Activated CD4-positive, alpha-beta T cell treated with anti-CD3 and anti-CD28 coated beads for 4 hours (primary cell): ENCODE results near the gene PREX1.
"Not testable (repeated sequence)": the region's sequence is repeated elsewhere in the genome, so short reads cannot be mapped to it uniquely, and the experiment has no call there.

Source experiments
- DNase-seq, 2 donors: peaks; one replicate each; pipeline ENCODE4 v3.0.0-alpha.2; 2020

PREX1 gene

DNA sequence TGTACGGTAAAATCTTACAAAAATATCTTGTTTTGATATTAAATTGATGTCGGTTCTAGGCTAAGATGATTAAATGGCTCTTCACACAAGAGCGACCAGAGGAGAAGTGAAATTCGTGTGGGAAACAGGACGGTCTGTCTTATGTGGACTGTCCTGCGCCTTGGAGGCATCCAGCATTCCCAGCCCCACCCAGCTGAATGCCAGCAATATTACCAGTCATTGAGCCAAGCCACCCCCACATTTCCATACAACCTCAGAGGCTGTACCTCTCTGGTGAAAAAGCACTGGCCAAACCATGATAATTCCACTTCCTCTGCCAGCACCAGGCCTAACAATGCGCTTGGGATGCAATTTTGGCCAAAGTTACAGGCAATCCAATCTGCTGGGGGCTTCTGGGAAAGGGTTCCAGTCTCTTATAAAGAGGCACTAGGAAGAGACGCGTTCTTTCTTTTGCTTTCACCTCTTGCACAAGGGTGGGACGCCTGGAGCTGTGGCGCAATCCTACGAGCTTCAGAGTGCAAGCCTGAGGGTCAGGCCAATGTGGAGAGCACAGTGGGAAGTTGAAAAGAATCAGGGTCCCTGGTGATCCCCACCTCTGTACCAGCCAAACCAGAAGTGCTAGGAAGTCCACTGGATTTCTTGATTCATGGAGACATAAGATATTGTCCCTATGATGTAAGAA is 213.1 kb downstream of the PREX1 start:
- no peak for DNase-seq

DNA sequence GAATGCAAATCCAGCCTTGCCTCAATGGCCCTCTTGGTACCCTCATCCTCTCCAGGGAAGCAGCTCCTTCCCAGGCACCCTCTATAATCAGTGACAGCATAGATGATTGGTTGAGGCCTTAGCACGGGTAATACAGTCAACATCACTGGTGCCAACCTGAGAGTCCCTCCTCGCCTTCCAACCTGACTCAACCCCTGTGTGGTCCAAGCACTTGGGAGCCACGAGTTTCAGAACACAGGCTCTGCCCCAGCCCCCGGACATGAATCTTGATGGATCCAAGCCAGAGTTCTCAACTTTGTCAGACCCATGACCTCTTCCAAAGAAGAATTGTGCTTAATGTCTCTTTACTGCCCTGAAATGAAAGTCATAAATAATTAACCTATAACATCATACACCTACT is 213.9 kb downstream of the PREX1 start:
- DNase-seq, result no peak

DNA sequence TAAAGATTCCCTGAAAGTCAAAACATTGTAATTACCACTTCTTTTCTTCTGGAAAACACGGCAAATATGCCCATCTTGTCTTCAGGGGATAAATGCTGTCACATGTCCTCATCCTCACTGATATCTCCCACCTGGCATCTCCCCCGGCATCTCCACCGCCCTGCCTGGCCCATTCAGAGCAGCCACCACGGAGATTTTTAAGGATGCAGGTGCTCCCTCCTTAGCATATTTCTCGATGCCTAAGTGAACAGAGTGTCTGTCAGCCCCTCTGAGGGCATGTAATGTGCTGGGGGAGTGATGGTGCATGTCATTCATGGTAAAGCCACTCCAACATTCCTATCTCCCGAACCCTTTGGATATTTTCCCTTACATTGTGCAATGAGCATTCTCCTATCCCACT is 215.5 kb downstream of the PREX1 start:
- no peak for DNase-seq

DNA sequence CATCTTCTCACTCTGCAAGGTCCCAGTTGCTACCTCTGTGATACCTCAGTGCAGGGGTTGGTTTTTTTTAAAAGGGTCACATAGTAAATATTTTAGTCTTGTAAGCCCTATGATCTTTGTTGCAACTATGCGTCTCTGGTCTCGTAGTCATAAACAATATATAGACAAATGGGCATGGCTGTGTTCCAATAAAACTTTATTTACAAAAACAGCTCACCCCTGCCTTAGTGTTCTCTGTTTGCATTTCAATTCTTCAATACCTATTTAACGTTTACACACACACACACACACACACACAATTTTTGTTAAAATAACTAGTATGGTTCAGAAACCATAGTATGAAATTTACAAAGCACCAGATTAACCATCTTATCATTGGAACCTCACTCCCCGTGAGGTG is 216.8 kb downstream of the PREX1 start:
- no peak for DNase-seq

DNA sequence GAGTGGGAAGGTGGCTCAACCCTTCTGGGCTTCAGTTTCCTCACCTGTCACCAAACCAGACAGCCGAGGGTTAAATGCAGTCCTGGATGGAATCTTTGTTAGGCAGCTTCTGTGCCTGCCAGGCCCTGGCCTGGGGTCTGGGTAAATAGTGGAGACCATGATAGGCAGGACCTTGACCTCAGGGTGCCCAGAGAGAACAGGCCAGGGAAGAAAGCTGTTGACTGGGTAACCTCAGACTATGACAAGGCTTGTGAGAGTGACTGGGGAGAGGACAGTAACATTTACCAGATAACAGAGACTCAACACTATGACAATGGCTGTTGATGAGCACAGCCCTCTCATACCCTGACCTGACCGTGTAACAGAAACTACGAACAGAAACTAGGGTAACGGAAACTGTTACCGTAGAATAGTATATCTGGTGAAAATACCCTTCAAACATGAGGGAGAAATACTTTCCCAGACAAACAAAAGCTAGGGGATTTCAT is 218.3 kb downstream of the PREX1 start:
- no peak for DNase-seq

DNA sequence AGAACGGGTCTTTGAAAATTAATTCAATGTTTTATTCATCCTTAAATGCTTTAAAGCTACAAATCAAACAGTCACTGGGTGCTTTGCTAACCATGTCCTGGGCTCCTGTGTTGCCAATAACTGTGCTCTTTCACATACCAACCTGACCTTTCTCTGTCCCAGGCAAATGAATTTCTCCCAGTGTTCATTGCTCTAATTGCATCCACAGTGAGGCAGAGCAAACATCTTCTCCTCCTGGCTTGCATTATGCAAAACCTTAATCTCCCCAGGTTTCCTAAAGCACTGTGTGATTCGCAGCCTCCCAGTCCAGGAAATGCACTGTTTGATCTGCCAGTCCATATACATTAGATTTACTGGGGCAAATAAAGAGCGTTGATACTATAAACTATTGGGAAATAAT is 219.0 kb downstream of the PREX1 start:
- DNase-seq, result no peak

DNA sequence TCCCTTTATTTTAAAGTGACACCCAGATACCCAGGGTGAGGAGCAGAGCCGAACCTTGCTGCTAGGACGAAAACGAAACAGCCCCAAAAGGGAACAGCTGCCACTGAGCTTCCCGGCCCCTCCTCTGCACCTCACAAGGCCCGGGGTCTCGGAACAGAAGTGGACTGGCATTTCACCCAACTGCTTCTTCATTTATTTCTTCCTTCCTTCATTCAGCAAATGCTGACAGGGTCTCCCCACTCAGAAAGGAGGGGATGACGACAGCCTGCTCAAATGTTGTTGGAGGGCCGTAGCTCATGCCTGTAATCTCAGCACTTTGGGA is 220.3 kb downstream of the PREX1 start:
- DNase-seq, result no peak

DNA sequence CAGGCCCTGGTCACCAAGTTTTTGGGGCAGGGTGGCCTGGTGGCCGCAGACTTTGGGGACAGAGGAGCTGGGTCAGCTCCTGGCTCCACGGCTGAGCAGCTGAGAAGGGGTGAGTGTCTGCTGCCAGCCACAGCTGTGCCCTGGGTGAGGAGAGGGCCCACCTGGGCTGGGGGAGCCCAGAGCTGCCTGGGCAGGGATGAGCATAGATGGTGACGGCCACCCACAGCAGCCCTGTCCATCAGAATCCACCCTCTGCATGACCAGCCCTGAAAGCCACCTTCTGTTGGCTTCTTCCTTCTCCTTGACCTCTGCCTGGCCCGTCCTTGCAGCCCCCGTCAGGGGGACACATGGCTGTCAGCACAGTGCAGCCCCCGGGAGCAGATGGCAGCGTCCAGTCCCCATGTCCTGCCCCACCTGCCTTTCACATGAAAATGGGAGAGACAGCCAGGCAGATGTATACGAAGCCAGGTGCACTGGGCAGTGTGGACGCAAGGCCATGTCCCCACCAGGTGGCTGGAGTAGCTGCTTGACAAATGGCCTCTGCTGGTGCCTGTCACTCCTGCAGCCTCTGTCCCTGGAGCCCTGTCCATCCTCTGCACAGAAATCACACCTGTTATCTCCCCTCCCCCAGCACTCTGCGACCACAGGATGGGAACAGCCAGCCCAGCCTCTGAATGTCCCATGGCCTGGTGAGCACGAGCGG is 220.8 kb downstream of the PREX1 start:
- no peak for DNase-seq

DNA sequence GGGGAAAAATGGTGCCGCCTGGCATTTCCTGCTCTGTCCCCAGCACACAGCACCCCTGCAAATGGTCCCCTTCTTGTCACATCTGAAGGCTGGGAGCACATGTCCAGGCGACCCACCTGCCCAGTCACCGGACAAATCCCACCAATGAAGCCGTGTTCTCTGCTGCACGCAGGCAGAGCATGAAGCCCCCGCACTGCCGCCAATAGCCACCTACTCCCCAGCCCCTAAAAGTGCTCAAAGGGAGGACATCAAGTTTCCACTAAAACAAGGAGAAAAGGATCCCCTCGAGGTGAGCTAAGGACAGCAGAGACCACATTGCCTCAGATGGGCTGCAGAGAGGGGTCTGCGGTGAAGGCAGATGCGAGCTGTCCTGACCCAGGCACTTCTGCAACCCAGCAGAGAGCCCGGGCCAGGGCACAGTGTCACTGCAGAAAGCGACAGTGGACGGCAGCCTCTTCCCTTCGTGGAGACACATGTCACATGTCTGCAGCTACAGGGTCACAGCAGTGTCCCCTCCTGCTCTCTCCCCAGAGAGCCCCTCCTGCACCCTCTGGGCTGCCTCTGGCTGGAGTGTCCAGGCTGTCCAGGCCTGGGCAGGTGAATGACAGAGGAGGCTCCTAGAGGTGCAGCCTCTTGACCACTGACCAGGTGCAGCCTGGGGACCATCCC is 221.5 kb downstream of the PREX1 start:
- no peak for DNase-seq

DNA sequence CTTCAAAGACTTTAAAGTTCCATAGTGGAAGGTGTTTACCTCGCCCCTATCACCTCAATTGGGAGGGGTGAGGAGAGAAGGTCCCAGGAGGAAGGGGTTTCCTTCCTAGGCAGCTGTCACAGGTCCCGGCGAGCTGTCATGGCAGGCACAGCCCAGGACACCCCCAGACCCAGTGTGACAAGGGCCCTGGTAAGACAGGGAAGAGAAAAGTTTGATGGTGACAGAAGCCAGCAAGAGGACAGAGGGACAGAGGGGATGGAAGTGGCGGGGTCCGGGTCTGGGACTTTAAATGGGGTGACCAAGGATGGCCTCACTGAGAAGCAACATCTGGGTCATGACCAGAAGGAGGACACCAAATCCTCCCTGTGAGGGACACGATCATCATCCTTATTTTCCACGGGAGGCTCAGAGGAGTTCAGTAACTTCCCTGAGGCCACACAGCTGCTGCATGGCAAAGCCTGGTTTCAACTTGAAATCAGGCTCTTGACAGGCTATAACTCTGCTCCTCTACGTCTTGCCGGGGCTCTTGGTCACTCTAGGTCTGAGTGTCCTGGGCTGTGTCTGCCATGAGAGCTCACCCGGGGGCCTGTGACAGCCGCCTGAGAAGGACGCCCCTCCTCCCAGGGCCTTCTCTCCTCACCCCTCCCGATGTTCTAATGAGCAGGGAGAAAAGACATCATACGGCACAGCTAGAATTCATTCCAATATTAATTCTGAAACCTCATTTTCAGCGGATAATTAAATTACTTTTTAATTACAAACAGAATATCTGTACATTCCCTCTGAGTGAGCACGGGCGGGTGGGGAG is 222.2 kb downstream of the PREX1 start:
- DNase-seq, result no peak

DNA sequence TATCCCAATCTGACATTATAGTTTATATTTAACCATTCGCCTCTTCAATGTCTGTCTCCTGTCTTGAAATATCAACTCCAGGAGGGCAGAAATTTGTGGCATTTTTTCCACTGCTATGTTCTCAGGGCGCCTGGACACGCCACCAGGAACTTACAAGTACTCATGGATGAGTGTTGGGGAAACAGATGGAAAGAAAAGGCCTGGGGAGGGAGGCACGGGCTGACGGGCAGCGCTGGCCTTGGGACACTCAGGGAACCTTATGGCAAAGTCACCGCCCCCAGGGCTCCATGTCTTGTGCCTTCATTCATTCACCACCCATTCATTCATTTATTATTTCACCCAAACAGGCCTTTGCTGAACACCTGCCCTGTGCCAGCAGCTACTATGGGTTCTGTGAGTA is 222.9 kb downstream of the PREX1 start:
- no peak for DNase-seq

DNA sequence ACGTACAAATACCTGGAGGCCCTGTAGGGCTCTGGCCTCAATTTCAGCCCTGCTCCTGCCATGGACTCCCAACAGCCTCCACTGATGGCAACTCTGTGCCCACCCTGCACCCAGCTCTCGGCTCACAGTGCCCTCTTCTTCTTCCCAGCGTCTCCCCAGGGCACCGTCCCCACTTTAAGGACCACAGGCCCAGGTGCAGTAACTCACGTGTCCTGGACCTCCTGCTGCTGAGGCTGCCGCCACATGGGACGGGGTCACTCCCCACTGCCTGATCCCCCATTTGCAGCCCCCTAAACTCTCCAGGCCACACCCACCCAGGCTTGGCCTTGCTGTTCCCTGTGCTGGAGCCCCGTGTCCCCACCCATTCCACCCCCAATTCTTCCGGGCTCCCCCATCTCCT is 223.4 kb downstream of the PREX1 start:
- no peak for DNase-seq

DNA sequence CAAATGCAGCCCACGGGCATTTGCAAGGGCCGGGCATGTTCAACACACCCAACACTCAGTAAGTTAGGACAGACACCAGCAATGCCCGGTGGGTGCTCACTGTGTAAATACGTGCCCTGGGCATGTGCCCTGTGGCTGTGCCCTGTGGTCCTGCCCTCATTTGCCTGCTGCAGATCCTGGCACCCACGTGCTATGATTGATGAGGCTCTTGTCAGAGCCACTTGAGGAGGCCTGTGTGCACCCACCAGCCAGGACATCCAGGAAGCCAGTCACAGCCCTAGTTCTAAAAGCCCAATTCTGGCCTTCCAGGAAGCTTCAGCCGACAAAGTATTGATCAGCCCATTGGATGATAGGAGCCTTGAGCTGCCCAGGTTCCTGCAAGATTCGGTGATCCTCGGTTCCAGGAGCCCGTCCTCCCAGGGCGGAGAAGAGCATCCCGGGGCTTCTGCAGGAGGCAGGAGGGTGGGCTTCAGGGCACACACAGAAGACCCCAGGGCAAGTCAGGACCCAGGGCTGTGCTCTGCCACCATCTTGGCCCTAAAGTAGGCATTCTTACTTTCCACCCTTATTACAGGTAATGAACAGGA is 223.9 kb downstream of the PREX1 start:
- no peak for DNase-seq

DNA sequence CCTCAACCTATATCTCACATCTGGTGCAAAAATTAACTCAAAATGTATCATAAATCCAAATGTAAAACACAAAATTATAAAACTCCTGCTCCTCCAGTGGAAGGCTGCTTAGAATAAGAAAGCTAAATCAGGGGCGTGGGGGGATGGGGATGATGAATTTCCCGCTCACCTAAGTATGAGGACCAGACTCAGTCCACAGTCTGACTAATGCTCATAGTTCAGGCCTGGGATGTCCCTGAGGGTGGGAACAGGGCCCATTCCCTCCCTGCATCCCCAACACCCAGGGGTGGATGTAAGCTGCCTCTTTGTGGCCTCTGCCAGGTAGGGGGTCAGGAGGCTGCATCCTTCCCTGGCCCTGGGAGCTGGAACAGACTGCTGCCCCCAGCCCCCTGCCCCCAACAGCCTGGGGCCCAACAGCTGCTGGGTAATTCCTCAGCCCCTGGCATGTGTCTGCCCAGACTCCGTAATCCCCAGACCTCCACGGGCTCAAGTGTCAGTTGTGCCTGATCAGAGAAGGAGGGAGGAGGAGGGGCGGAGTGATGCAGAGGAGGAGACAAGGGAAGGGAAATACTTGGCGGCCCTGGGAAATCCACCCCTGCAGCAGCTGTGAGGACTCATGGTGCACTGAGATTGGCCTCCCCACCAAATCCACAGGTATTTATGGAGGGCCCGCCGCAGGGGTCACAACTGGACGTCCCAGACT is 224.5 kb downstream of the PREX1 start:
- DNase-seq, result no peak

DNA sequence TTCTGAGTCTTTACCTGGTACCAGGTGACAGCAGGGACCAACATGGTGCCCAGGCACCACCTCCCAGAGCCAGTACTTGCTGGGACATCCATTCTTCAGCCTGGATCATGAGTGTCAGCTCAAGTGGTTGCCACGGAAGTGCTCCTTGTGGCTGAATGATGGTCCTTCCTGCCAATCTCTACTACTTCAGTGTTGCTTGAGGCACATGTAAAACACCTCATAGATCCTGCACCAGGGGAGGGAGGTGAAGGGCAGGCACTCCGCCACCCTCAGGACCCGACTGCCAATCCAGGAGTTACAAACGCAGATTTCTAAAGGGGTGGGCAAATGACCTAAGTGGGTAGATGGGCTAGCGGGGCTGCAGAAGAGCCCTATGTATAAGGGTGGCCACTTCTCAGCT is 226.0 kb downstream of the PREX1 start:
- DNase-seq, result no peak

DNA sequence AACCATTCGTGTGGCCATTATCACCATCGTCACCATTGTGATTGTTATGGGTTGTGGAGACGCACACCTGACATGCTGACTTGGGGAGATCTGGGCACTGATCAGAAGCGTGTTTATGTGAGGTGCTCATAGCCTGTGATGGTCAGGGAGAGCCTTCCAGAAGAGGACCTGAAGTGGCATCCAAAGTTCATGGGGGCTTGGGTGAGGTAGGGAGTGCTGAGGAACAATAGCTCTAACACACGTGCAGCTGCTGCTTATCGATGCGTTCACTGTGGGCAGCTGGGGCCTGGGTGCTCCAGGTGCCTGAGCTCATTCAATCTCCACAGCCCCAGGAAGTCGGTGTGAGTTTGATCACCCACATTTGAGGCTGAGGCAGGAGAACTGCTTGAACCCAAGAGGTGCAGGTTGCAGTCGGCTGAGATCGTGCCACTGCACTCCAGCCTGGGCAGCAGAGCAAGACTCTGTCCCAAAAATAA is 227.3 kb downstream of the PREX1 start:
- no peak for DNase-seq

DNA sequence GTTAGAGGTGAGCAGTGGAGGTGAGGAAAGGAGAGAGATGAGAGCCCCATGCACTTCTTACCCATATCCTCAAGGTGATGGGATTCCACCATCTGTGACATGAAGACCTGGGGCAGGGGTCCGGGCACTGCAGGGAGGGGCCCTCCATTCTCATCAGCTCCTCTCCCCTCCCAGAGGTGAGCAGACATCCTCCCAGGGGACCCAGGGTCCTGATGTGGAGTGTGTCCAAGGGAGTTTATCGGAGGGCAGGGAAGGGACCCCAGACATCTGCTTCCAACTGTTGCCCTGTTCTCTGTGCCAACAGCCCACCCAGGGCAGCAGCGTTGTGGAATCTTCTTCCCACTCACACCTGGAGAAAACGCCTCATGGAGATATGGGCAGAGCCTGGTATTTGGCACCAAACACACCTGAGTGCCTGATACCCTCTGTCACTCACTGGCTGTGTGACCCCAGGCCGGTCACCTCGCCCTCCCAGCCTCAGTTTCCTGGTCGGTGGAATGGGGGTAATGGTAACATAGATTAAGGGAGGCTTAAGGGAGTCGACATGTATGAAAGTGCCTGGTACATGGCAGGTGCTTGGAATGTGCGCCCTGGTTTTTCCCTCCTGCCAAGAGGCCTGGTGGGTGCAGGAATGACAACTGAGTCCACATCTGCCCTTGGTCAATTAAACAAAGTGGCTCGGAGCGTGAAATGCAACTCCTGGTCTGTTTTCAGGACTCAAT is 227.9 kb downstream of the PREX1 start:
- DNase-seq, result no peak

DNA sequence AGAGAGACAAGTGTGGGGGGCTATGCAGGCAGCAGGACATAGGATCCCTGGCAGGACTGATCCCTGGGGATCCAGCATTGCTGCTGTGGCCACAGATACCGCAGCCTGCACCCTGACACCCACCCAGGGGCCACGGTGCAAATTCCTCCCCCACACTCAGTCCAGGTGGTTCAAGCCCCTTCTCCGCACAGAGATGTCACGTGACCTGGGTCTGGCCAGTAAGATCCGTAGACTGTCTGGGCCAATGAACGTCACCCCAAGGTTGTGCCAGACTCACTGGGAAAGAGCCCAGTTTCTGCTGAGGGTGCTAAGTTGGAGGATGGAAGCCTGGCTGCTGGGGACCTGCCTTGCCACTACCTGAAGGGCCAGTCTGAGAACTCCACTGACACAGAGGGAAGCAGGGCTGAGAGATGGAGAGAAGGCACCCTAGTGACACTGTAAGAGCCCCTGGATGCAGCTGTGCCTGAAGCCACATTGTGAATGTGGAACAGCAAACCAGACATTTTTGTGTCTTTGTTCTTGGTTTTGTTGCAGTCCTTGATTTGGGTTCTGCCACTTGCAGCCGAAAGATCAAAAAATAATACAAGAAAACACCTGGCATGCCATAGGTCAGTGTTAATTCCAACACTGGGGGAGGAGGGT is 228.6 kb downstream of the PREX1 start:
- DNase-seq, result no peak

DNA sequence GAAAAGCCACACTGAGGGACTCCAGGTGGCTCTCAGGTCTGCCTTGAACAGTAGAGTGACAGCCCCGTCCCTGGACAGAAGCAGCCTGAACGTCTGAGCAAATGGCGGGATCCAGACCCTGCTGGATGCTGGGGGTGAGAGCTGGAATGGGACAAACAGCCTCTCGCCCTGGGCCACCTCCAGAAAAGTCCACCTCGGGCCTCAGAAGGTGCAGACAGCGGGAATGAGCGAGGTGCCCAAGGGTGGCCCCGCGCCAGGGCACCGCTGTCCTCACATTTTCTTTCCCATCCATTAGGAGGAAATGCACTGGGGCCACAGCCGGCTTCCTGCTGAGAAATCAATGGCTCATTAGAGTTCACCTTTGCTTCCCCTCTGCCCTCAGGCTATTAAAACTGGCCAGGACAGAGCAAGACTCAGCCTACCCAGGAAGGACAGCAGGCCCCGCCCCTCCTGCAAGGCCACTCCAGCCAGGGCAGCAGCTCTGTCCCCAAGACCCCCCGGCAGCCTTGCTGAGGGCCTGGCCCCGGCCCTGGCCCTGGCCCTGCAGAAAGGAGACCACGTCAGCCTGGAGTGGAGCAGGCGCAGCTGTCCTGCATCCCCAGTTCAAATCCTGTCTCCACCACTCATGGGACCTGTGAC is 229.4 kb downstream of the PREX1 start:
- not testable (repeated sequence) for DNase-seq

DNA sequence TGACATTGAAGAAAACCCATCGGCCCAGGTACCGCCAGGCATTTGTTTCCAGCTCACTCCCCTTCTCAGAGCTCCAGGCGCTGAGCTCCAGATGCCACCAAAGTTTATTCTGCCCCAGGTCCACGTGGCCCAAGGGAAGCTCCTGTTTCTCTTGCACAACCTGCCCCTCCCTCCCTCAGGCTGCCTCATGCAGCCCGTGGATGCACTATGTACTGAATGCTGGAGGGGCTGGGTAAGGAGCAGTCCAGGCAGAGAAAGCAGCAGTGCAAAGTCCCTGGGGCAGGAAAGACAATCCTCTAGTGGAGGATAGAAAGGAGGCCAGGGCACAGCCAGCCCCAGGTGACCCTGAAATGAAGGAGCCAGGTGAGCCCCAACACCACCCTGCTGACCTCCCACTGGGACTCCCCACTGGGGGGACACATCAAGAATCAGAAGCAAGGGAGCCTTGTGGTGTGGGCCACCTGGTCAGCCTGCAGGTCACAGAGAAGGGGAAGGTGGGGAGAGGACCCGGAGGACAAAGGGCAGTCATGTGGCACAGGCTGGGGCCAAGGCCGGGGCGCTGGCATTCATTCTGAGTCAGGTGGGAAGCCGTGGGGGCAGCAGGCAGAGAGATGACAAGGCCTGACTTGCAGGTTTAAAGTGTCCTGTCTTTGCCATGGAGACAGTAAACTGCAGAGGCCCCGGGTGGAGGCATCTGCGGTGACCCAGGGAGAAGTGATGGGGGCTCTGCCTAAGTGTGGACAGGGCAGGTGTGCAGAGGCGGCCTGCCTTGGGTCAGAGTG is 230.1 kb downstream of the PREX1 start:
- DNase-seq, result no peak
